ENCODE data around the gene TSPAN8. TPM values are rescaled to one million over a fixed set of nuclear protein-coding genes. Genes with fewer than 3 reads are reported as not detected.
"Not testable (repeated sequence)": the region's sequence is repeated elsewhere in the genome, so short reads cannot be mapped to it uniquely, and the experiment has no call there.

TSPAN8 gene
- total RNA-seq, 2 experiments from 2014 or later = not detected

DNA sequence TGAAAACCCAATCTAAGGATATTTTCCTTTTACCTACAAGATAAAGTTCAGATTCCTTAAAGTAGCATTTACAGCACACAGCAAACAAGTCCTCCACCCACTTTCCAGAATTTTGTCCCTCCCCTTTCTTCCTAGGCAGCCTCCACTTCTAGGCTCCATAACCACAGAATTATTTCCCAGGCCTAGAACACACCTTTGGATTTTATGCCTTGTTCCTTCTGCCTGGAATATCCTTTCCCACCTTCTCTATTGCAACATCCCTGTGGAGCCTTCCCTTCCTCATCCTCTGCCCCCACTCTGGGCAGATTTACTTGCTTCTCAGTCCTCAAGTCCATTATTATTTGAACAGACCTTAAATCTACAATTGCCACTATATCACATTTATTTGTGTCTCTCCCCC lies 2.1 kb upstream of the TSPAN8 start:
- no peaks in the 10 kb centered on the region for H3K4me1 Mint-ChIP-seq
- no peak overlapping the region for H3K27ac Mint-ChIP-seq

DNA sequence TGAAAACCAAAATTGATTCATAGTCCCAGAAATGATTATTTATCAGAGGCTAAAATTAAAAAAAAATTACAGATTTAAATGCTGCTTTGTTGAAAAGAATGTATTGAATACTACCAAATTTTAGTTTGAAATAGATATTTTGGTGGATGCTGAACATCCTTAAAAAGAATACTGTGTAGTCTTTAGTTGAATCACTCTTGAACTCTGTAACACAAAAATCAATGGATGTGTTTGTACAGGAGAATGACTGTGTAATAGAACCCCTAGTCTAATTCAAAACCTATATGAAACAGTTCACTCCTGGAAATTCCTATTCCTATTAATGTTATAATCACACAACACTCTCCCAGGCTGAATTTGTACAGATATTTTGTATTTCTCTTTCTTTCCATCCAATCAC lies 1.5 kb upstream of the TSPAN8 start:
- no peak for DNase-seq
- H3K27ac Mint-ChIP-seq = no peak overlapping the region
- no peaks in the 10 kb centered on the region for H3K27me3 Mint-ChIP-seq
- no peaks in the 10 kb centered on the region for H3K36me3 Mint-ChIP-seq (ENCODE audit: low read depth)
- H3K4me1 Mint-ChIP-seq = no peaks in the 10 kb centered on the region
- POLR2A ChIA-PET = no interaction called here
- no peak overlapping the region for H3K4me3 Mint-ChIP-seq
- CTCF ChIA-PET = no interaction called here
- H3K9me3 Mint-ChIP-seq = no peaks in the 10 kb centered on the region

More for the DNA sequence above, 2.1 kb upstream of the TSPAN8 start:
- Mint-ChIP-seq H3K27me3 (no peaks in the 10 kb centered on the region), H3K4me3 (no peak overlapping the region), H3K9me3 (no peaks in the 10 kb centered on the region), H3K36me3 (ENCODE audit: low read depth) (no peaks in the 10 kb centered on the region)
- POLR2A ChIA-PET = no interaction called here
- CTCF ChIA-PET = no interaction called here
- DNase-seq = no peak

DNA sequence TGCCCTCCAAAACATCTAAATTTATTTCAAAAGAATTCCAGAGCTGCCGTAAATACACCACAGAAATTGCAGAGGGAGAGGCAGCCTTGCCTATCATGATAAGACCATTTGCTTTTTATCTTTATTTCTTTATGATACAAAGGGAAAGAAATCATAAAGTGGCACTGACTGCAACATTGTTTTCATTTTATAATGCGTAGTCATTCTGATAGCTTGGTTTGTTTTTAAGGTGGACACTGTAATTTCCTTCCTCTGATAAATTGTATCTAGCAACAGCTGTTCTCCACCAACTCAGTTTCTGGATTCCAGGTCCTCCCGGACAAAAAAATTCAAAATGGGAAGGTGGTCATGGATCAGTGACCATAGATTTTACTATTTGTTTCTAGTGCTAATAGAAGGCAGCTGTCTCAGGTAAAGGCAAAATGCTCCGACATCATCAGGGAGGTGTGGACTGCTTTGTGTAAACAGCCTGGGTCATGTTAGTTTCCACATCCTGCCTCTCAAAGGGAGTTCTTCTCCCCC lies 623 bp upstream of the TSPAN8 start:
- Mint-ChIP-seq H3K4me3 (no peak overlapping the region), H3K27ac (no peak overlapping the region), H3K9me3 (no peaks in the 10 kb centered on the region), H3K27me3 (no peaks in the 10 kb centered on the region), H3K4me1 (no peaks in the 10 kb centered on the region), H3K36me3 (ENCODE audit: low read depth) (no peaks in the 10 kb centered on the region)
- ChIA-PET CTCF (no interaction called here), POLR2A (no interaction called here)
- DNase-seq = no peak

DNA sequence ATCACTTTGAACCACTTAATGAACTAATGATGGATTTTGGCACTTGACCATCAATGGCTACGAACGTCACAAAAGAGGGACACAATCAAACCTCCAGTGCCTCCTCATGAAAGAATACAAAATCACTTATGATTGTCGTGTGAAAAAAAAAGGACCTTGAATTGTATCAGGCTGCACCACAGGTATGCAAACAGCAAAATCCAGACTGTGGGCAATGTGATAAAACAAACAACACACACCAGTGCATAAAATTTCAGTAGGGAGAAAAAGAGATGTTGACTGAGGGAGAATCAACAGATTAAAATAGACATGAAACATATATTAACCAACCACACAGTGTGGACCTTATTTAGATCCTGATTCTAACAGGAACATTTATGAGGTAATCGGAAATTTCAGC lies 2.6 kb downstream of the TSPAN8 start:
- ChIA-PET CTCF (no interaction called here), POLR2A (no interaction called here)
- Mint-ChIP-seq H3K36me3 (ENCODE audit: low read depth) (no peaks in the 10 kb centered on the region), H3K4me1 (no peaks in the 10 kb centered on the region), H3K27ac (no peak overlapping the region), H3K9me3 (no peaks in the 10 kb centered on the region), H3K4me3 (no peak overlapping the region), H3K27me3 (no peaks in the 10 kb centered on the region)
- DNase-seq = no peak

DNA sequence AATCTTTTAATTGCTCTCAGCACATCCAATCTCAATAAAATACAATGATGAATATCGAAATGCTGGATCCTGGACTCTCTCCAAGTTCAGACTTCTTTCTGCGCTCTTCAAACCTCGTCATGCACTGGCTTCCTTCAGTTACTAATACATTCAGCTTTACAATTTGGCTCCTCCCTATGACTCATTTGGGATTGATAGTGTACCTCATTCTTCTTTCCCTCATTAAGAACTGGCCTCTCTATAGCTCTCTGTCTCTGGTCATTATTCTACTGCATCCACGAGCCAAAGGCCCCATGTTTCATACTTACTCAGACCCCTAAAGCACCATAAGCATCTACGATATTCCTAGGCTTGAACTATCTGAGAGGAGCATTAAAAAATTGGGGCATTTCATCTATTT lies 4.9 kb downstream of the TSPAN8 start:
- no peak overlapping the region for H3K4me3 Mint-ChIP-seq
- H3K27me3 Mint-ChIP-seq = no peaks in the 10 kb centered on the region
- ChIA-PET POLR2A (no interaction called here), CTCF (interaction anchor here (0.6 kb wide), 1 partner anchor 14 kb away, joined by 3 read pairs; no protein-coding TSS in a partner anchor)
- no peaks in the 10 kb centered on the region for H3K4me1 Mint-ChIP-seq
- H3K36me3 Mint-ChIP-seq (ENCODE audit: low read depth) = no peaks in the 10 kb centered on the region
- H3K9me3 Mint-ChIP-seq = no peaks in the 10 kb centered on the region
- no peak for DNase-seq
- no peak overlapping the region for H3K27ac Mint-ChIP-seq

DNA sequence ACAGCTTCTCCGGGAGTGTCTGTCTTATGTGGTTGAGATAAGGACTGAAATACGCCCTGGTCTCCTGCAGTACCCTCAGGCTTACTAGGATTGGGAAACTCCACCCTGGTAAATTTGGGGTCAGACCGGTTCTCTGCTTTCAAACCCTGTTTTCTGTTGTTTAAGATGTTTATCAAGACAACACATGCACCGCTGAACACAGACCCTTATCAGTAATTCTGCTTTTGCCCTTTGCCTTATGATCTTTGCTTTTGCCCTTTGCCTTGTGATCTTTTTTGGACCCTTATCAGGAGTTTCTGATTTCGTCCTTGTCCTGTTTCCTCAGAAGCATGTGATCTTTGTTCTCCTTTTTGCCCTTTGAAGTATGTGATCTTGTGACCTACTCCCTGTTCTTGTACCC lies 7.8 kb downstream of the TSPAN8 start:
- DNase-seq = not testable (repeated sequence)

DNA sequence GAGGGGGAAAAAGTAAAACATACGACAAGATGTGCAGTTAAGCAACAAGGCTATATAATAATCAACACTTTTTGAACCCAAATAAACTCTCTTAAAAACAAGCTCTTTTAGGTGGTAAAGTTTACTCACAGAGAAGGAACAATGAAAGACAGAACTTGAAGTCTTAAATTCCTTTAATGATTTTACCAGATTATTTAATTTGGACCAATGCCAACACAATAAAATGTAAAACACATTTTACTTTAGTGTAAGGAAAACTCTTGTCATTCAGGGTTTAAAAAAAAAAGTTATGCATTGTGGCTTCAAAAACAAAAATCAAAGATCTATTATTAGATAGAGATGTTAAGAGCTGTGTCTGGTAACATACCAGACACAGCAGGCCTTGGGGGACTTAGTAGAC lies 13.1 kb downstream of the TSPAN8 start:
- Mint-ChIP-seq H3K4me3 (no peak overlapping the region), H3K4me1 (no peaks in the 10 kb centered on the region), H3K36me3 (ENCODE audit: low read depth) (no peaks in the 10 kb centered on the region), H3K27ac (no peak overlapping the region), H3K27me3 (no peaks in the 10 kb centered on the region), H3K9me3 (no peaks in the 10 kb centered on the region)
- no peak for DNase-seq
- ChIA-PET POLR2A (no interaction called here), CTCF (no interaction called here)

More for the DNA sequence above, 7.8 kb downstream of the TSPAN8 start:
- CTCF ChIA-PET; H3K4me1 Mint-ChIP-seq; H3K27me3 Mint-ChIP-seq; POLR2A ChIA-PET; H3K36me3 Mint-ChIP-seq (ENCODE audit: low read depth); H3K4me3 Mint-ChIP-seq; H3K27ac Mint-ChIP-seq; H3K9me3 Mint-ChIP-seq: not testable (repeated sequence)

DNA sequence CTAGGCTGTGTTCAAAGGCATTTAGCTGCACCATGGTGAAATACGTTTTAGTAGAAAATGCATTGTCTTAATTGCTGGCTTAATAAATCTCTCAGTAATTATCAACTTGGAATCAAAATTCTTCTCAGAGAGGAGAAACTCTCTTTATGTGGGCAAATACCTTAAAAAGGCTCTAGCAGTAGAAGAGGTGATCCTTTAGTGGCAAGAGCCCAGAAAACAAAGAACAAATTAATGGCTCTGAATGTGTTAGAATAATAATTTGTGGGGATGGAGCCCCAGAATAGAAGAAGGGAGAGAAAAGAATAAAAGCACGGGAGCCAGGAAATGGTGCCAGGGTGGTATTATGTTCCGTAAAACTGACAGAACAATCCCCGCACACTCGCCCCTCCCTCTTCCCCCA lies 14.8 kb downstream of the TSPAN8 start:
- no peak overlapping the region for H3K27ac Mint-ChIP-seq
- no peak overlapping the region for H3K4me3 Mint-ChIP-seq
- H3K27me3 Mint-ChIP-seq = no peaks in the 10 kb centered on the region
- POLR2A ChIA-PET = no interaction called here
- no peaks in the 10 kb centered on the region for H3K4me1 Mint-ChIP-seq
- no peaks in the 10 kb centered on the region for H3K9me3 Mint-ChIP-seq
- H3K36me3 Mint-ChIP-seq (ENCODE audit: low read depth) = no peaks in the 10 kb centered on the region
- CTCF ChIA-PET = no interaction called here
- DNase-seq = no peak

DNA sequence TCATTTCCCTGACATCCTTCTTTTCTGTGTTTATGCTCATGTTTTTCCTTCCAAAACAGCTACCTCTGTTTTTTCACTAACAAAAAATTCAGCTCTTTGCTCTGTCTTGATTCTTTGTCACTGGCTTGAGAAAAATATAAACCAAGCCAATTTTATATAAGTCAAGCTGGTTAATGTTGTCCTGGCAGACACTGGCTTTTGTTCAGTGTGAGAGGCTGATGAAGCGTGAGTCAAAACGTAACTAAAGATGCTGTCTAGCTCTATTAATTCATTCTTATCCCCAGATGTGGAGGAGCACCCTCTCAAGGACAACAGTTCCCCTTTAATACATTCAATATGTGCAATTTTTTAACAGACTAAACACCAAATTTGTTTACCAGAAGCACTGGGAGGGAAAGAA lies 15.8 kb downstream of the TSPAN8 start:
- H3K4me1 Mint-ChIP-seq = no peaks in the 10 kb centered on the region
- H3K27me3 Mint-ChIP-seq = no peaks in the 10 kb centered on the region
- ChIA-PET POLR2A (no interaction called here), CTCF (interaction anchor here (0.7 kb wide), 1 partner anchor 8 kb away, joined by 3 read pairs; no protein-coding TSS in a partner anchor)
- no peaks in the 10 kb centered on the region for H3K9me3 Mint-ChIP-seq
- H3K4me3 Mint-ChIP-seq = no peak overlapping the region
- DNase-seq = no peak
- no peak overlapping the region for H3K27ac Mint-ChIP-seq
- H3K36me3 Mint-ChIP-seq (ENCODE audit: low read depth) = no peaks in the 10 kb centered on the region

DNA sequence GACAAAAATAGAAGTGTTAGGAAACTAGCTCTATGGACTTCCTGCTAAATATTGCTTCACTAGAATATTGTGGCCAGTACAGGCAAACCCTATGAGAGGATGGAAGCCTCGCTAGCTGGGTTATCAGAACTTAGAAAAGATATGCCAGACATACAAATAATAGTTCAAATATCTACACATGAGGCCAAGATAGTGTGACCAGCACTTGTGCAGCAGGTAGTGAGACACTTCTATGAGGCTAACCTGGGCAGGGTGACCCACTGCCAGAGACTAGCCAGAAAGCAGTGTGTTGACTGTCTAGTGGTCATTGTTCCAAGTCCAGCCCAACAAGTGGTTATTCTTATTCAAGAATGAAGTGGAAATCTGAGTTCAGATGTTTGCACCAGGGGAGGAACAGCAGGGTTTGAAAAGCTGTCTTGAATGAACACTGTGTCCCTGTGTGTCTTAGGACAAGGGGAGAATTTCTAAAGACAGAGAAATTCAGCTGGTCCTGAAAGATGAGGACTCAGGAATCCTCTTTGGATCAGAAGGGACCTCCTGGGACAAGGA lies 16.3 kb downstream of the TSPAN8 start:
- Mint-ChIP-seq H3K36me3 (ENCODE audit: low read depth) (no peaks in the 10 kb centered on the region), H3K27ac (no peak overlapping the region), H3K9me3 (no peaks in the 10 kb centered on the region), H3K27me3 (no peaks in the 10 kb centered on the region), H3K4me1 (no peaks in the 10 kb centered on the region), H3K4me3 (no peak overlapping the region)
- no peak for DNase-seq
- CTCF ChIA-PET = interaction anchor here (0.7 kb wide), 1 partner anchor 8 kb away, joined by 3 read pairs; no protein-coding TSS in a partner anchor
- POLR2A ChIA-PET = no interaction called here

DNA sequence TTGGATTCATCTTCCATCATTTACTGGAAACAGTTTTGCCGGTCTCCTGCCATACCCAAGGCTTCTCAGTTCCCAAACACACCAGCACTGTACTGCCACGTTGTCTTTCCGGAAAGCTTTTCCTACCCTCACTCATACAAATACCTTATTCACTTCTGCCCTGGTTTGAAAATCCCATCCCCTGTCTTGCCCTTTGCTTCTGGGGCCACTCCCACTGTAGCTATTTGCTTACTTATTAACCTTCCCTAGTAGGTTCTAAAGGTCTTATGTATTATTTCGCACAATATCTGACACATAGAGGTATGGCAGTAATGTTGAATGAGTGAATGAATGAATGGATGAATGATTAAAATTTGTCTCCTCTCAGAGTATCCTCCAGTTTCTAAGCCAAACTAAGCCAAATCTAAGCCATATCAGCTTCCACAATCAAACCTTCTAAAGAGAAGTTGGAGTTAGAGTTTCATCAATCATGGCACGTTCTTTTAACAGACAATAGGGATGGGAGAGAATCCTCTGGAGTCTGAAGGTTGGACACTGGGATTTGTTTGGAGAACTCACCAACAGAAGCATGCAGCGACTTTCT lies 18.6 kb downstream of the TSPAN8 start:
- CTCF ChIA-PET = no interaction called here
- DNase-seq = no peak
- Mint-ChIP-seq H3K36me3 (ENCODE audit: low read depth) (no peaks in the 10 kb centered on the region), H3K27me3 (no peaks in the 10 kb centered on the region), H3K4me1 (no peaks in the 10 kb centered on the region), H3K4me3 (no peak overlapping the region), H3K9me3 (no peaks in the 10 kb centered on the region), H3K27ac (no peak overlapping the region)
- POLR2A ChIA-PET = no interaction called here

DNA sequence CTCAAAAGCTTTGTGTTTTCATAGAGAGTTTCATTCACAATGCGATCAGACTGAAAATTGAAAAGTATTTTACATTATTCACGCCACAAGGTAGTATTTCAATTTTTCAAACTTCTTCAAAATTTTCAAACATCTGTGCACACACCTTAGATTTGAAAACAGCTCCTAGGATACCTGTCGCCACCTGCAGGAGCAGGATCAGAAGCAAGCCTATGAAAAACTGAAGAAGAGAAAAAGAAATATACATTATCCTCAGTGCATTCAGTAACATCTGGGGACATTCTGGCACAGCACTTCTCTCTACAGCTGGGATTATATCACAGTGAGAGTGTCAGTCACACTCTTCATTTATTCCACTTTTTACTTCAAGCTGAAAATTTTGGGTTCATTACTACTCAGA lies 19.8 kb downstream of the TSPAN8 start:
- H3K4me3 Mint-ChIP-seq = no peak overlapping the region
- no peaks in the 10 kb centered on the region for H3K4me1 Mint-ChIP-seq
- POLR2A ChIA-PET = no interaction called here
- H3K9me3 Mint-ChIP-seq = no peaks in the 10 kb centered on the region
- no peak for DNase-seq
- no peaks in the 10 kb centered on the region for H3K36me3 Mint-ChIP-seq (ENCODE audit: low read depth)
- no peaks in the 10 kb centered on the region for H3K27me3 Mint-ChIP-seq
- H3K27ac Mint-ChIP-seq = no peak overlapping the region
- CTCF ChIA-PET = no interaction called here

DNA sequence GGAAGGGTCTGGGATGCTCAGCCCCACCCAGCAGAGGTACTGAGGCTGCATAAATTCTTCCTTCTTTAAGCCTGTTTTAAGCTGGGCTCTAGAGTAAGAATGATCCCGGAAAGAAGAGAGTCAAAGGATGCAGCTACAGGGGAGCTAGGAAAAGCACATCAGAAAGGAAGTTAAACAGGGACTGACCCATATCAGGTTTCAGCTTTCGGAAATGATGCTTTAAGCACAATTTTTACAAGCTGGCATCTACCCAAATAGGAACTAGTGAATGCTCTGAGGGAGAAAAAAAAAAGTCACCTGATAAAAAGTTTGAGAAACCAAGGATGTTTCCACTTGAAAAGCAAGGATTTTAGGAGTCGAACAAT lies 22.0 kb downstream of the TSPAN8 start:
- ChIA-PET CTCF (no interaction called here), POLR2A (no interaction called here)
- Mint-ChIP-seq H3K9me3 (no peaks in the 10 kb centered on the region), H3K36me3 (ENCODE audit: low read depth) (no peaks in the 10 kb centered on the region), H3K4me3 (no peak overlapping the region), H3K4me1 (no peaks in the 10 kb centered on the region), H3K27ac (no peak overlapping the region), H3K27me3 (no peaks in the 10 kb centered on the region)
- DNase-seq = no peak

DNA sequence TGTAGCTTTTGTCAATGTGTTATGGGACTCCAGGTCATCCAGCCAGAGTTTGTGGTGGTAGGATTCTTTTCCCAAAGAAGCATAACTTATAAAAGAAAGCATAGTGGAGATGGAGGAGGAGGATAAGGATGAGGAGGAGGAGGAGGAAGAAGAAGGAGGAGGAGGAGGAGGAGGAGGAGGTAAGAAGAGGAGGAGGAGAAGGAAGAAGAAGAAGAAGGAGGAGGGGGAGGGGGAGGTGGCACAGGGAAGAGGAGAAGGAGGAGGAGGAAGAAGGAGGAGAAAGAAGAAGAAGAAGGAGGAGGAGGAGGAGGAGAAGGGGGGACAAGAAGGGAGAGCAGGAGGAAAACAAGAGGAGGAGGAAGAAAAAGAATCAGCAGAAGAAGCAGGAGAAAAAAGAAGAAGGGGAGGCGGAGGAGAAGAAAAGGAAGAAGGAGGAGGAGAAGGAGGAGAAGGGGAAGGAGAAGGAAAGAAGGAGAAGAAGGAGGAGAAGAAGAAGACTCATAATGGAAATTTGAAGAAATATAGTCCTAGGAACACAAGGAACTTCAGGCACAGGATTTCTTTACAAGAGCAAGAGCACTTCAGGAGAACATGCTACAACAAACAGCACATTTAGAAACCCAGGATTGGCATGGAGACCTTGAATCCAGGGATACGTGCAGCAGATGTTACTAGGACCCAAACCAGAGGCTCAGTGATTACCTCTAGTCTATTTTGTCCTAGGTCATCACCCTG lies 22.6 kb downstream of the TSPAN8 start:
- no peak overlapping the region for H3K27ac Mint-ChIP-seq
- H3K4me3 Mint-ChIP-seq = no peak overlapping the region
- no peaks in the 10 kb centered on the region for H3K4me1 Mint-ChIP-seq
- no peaks in the 10 kb centered on the region for H3K36me3 Mint-ChIP-seq (ENCODE audit: low read depth)
- CTCF ChIA-PET = no interaction called here
- no peak for DNase-seq
- H3K9me3 Mint-ChIP-seq = no peaks in the 10 kb centered on the region
- POLR2A ChIA-PET = no interaction called here
- no peaks in the 10 kb centered on the region for H3K27me3 Mint-ChIP-seq
